HepG2 (cell line): ENCODE results near the gene ZNF391. TPM values are rescaled to one million over a fixed set of nuclear protein-coding genes. Genes with fewer than 3 reads are reported as not detected.

Source experiments
- CHD2 ChIP-seq: IDR thresholded peaks from 2 replicates; pipeline ENCODE4 v1.6.1; 2011; ENCODE audit warnings: low read depth, low read length, improper control_type of control experiment
- CSRNP2 ChIP-seq: sonication (generic); formaldehyde crosslinking; conservative IDR thresholded peaks from 2 replicates; pipeline ENCODE4 v1.8.0; 2022; ENCODE audit warnings: low read depth, missing genetic modification reagents
- ETV6 ChIP-seq: sonication (generic); formaldehyde crosslinking; conservative IDR thresholded peaks from 2 replicates; pipeline ENCODE4 v1.4.0; 2020; ENCODE audit warnings: missing genetic modification reagents
- FIP1L1 ChIP-seq: fragments of 200-400 bp; formaldehyde crosslinking; IDR thresholded peaks from 2 replicates; pipeline ENCODE4 v1.6.1; 2018; ENCODE audit warnings: low read depth, mild to moderate bottlenecking, low read length, moderate library complexity, borderline replicate concordance; ENCODE audit not compliant: insufficient read depth
- HDAC6 ChIP-seq: fragments of 200-600 bp; sonication (generic); IDR thresholded peaks from 2 replicates; pipeline ENCODE4 v1.7.0; 2017; ENCODE audit warnings: mild to moderate bottlenecking, antibody characterized with exemption, low read length, low read depth
- HNRNPLL ChIP-seq: fragments of 200-400 bp; formaldehyde crosslinking; IDR thresholded peaks from 2 replicates; pipeline ENCODE4 v1.6.1; 2017; ENCODE audit warnings: mild to moderate bottlenecking, low read depth, low read length; ENCODE audit not compliant: poor library complexity, severe bottlenecking
- JUNB ChIP-seq: sonication (generic); formaldehyde crosslinking; IDR thresholded peaks from 2 replicates; pipeline ENCODE4 v1.8.0; 2022; ENCODE audit warnings: missing genetic modification reagents, mild to moderate bottlenecking, borderline replicate concordance
- LCORL ChIP-seq, 2 experiments: fragments of 450-650 bp in 1 of 2; sonication (generic) in 1 of 2; formaldehyde crosslinking in 1 of 2; IDR thresholded peaks; 2 replicates each; pipeline versions ENCODE4 v1.5.0 to v1.6.1; 2017 to 2020; ENCODE audit warnings: antibody characterized with exemption in 1 of 2, missing genetic modification reagents in 1 of 2
- PRDM4 ChIP-seq: sonication (generic); formaldehyde crosslinking; IDR thresholded peaks from 2 replicates; pipeline ENCODE4 v1.9.0; 2021; ENCODE audit warnings: missing genetic modification reagents, borderline replicate concordance
- RARA ChIP-seq: IDR thresholded peaks from 2 replicates; pipeline ENCODE4 v1.6.1; 2016; ENCODE audit warnings: missing genetic modification reagents, missing compliant biosample characterization
- SALL1 ChIP-seq: sonication (generic); formaldehyde crosslinking; IDR thresholded peaks from 2 replicates; pipeline ENCODE4 v1.8.0; 2022; ENCODE audit warnings: mild to moderate bottlenecking, missing genetic modification reagents
- SMYD3 ChIP-seq: sonication (generic); formaldehyde crosslinking; IDR thresholded peaks from 2 replicates; pipeline ENCODE4 v1.8.1; 2023; ENCODE audit warnings: mild to moderate bottlenecking, missing genetic modification reagents
- SOX13 ChIP-seq, 3 experiments: fragments of 450-650 bp in 1 of 3; sonication (generic) in 1 of 3; formaldehyde crosslinking in 1 of 3; IDR thresholded peaks in 2 of 3; conservative IDR thresholded peaks in 1 of 3; 2 replicates each; pipeline versions ENCODE4 v1.5.0 to v1.6.1; 2016 to 2020; ENCODE audit warnings: antibody characterized with exemption in 1 of 3, mild to moderate bottlenecking in 1 of 3, missing compliant biosample characterization in 1 of 3, missing genetic modification reagents in 1 of 3, moderate library complexity in 1 of 3
- SOX6 ChIP-seq, 2 experiments: fragments of 450-650 bp in 1 of 2; sonication (generic) in 1 of 2; formaldehyde crosslinking in 1 of 2; IDR thresholded peaks; 2 replicates each; pipeline versions ENCODE4 v1.4.0 to v1.6.1; 2017 to 2020; ENCODE audit warnings: antibody characterized with exemption in 1 of 2, mild to moderate bottlenecking in 1 of 2, missing genetic modification reagents in 1 of 2
- ZNF10 ChIP-seq: sonication (generic); formaldehyde crosslinking; IDR thresholded peaks from 2 replicates; pipeline ENCODE4 v1.4.0; 2020; ENCODE audit warnings: mild to moderate bottlenecking, low read depth, missing genetic modification reagents, borderline replicate concordance
- ZNF260 ChIP-seq: sonication (generic); formaldehyde crosslinking; IDR thresholded peaks from 2 replicates; pipeline ENCODE4 v1.4.0; 2020; ENCODE audit warnings: missing genetic modification reagents, low read depth, mild to moderate bottlenecking, borderline replicate concordance
- ZNF281 ChIP-seq: sonication (generic); formaldehyde crosslinking; IDR thresholded peaks from 2 replicates; pipeline ENCODE4 v1.4.0; 2020; ENCODE audit warnings: missing genetic modification reagents, borderline replicate concordance
- polyA plus RNA-seq, 8 experiments: library from polyadenylated mRNA; depleted of rRNA in 3 of 8; stranded (reverse) in 7 of 8; unstranded in 1 of 8; fragments of >200 nt; fragmentation: Illumina TruSeq in 4 of 8; extraction: Trizol in 4 of 8; gene quantifications; 2 replicates each; pipeline versions ENCODE4 v1.2.1 to v1.2.3, GENCODE V29; 2011 to 2016; ENCODE audit warnings: low read depth in 4 of 8, missing spikeins in 1 of 8, mixed read lengths in 1 of 8; ENCODE audit not compliant: insufficient read depth in 1 of 8
- total RNA-seq, 5 experiments: library from RNA; depleted of rRNA; stranded (reverse); fragments of >200 nt; fragmentation: Illumina TruSeq; extraction: Trizol; gene quantifications; 2 replicates each; pipeline ENCODE4 v1.2.3, GENCODE V29; 2016; ENCODE audit warnings: low read depth in 1 of 5
- TF ChIP-seq, protein P1 (sequence below): sonication (generic); formaldehyde crosslinking; IDR thresholded peaks from 2 replicates; pipeline ENCODE4 v1.5.1; 2020; ENCODE audit warnings: missing genetic modification reagents, mild to moderate bottlenecking, borderline replicate concordance

The ZNF391 gene
- total and polyA plus RNA-seq, 2 of the 13 experiments (the other 11 are each of a cell fraction or from before 2014, with no cell fraction given) = 0.78 to 1.7 TPM

- TF ChIP-seq JUNB = no peak
- no peak for TF ChIP-seq RARA (CRISPR knock-in tag)
- TF ChIP-seq ZNF10 = no peak
- TF ChIP-seq SMYD3 = no peak
- TF ChIP-seq CHD2 = no peak
- TF ChIP-seq ZNF260 (CRISPR knock-in tag) = no peak
- TF ChIP-seq HNRNPLL = no peak
- TF ChIP-seq ETV6 (CRISPR knock-in tag) = no peak
- no peak for TF ChIP-seq PRDM4 (CRISPR knock-in tag)
- no peak for TF ChIP-seq SOX6 (IDR thresholded peaks at IDR 0.05)
- TF ChIP-seq SOX6 (CRISPR knock-in tag; IDR thresholded peaks at IDR 0.05) = peak; percentile 79
- TF ChIP-seq ZNF281 (CRISPR knock-in tag) = no peak
- TF ChIP-seq, protein P1, sequence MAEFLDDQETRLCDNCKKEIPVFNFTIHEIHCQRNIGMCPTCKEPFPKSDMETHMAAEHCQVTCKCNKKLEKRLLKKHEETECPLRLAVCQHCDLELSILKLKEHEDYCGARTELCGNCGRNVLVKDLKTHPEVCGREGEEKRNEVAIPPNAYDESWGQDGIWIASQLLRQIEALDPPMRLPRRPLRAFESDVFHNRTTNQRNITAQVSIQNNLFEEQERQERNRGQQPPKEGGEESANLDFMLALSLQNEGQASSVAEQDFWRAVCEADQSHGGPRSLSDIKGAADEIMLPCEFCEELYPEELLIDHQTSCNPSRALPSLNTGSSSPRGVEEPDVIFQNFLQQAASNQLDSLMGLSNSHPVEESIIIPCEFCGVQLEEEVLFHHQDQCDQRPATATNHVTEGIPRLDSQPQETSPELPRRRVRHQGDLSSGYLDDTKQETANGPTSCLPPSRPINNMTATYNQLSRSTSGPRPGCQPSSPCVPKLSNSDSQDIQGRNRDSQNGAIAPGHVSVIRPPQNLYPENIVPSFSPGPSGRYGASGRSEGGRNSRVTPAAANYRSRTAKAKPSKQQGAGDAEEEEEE (CRISPR knock-in tag) = no peak
- TF ChIP-seq LCORL (IDR thresholded peaks at IDR 0.05) = no peak
- no peak for TF ChIP-seq LCORL (CRISPR knock-in tag; IDR thresholded peaks at IDR 0.05)
- TF ChIP-seq CSRNP2 (CRISPR knock-in tag) = no peak
- TF ChIP-seq HDAC6 = no peak
- no peak; the same call in 1 of the 2 replicates for TF ChIP-seq SOX13 (IDR thresholded peaks at IDR 0.05)
- TF ChIP-seq SOX13 (CRISPR knock-in tag; conservative IDR thresholded peaks at IDR 0.05 in 1 of 2, IDR thresholded peaks at IDR 0.05 in 1 of 2) = peak in 1 of 2 experiments; percentile 78; a peak in 2 of 4 replicates
- no peak for TF ChIP-seq FIP1L1
- no peak for TF ChIP-seq SALL1 (CRISPR knock-in tag)
Observed at GRCh38 chr6:27407153-27407814, 18.7 kb downstream of the ZNF391 start (continued).
